Upper lobe of left lung (tissue), 4 donors: ENCODE measurements around the gene NEK10.

ENCODE experiments used
- POLR2A ChIP-seq, 4 donors: fragments of 450-650 bp; IDR thresholded peaks; one replicate each; pipeline ENCODE4 v1.5.1; 2016 to 2017; ENCODE audit warnings: antibody characterized with exemption in 4 of 4, mild to moderate bottlenecking in 2 of 4
- POLR2AphosphoS5 ChIP-seq, 2 donors: sonication (generic); formaldehyde crosslinking; IDR thresholded peaks; one replicate each; pipeline ENCODE4 v1.5.1; 2017; ENCODE audit warnings: antibody characterized with exemption in 2 of 2
- TF ChIP-seq, protein P1 (sequence below), 6 experiments: fragments of 450-650 bp in 4 of 6; fragments of 200-600 bp in 2 of 6; sonication (generic) in 2 of 6; IDR thresholded peaks; one replicate each; pipeline ENCODE4 v1.5.1; 2016 to 2019; ENCODE audit warnings: antibody characterized with exemption in 6 of 6

DNA sequence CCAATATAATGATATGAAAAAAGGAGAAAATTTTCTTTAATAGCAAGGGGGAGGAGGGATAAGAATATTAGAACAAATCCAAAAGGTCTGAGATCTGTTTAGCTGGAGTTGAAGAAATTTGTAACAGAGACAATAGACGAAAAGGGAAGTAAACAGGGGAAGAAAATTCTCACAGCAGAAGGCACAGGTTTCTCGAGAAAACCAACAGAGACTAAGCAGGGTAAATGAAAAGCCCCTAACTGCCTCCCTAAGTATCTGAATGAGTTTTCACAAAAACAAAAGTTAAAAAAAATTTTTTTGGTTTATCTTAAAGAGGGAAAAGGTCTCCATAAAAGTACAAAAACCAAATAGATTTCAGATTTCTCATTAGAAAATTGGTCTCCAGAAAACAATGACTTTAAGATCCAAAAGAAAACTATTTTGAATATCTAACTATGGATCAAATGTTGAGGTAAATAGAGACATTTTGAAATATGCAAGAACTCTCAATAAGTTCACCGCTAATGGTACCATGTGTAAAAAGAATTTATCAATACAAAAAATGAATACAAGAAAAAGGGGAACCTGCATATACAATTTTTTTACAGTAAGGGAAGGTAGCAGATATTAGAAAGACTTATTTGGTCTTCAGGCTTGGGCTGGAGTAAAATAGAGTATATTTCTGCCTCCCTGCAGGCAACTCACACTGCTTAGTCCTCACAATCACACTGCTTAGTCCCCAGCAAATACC lies 23.9 kb upstream of the NEK10 start:
- TF ChIP-seq POLR2A (IDR thresholded peaks at IDR 0.05) (no peak), POLR2AphosphoS5 (IDR thresholded peaks at IDR 0.05) (no peak)
- TF ChIP-seq, protein P1, sequence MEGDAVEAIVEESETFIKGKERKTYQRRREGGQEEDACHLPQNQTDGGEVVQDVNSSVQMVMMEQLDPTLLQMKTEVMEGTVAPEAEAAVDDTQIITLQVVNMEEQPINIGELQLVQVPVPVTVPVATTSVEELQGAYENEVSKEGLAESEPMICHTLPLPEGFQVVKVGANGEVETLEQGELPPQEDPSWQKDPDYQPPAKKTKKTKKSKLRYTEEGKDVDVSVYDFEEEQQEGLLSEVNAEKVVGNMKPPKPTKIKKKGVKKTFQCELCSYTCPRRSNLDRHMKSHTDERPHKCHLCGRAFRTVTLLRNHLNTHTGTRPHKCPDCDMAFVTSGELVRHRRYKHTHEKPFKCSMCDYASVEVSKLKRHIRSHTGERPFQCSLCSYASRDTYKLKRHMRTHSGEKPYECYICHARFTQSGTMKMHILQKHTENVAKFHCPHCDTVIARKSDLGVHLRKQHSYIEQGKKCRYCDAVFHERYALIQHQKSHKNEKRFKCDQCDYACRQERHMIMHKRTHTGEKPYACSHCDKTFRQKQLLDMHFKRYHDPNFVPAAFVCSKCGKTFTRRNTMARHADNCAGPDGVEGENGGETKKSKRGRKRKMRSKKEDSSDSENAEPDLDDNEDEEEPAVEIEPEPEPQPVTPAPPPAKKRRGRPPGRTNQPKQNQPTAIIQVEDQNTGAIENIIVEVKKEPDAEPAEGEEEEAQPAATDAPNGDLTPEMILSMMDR (IDR thresholded peaks at IDR 0.05): no peak
